NOMO-1 treated with DMSO at 0.1 percent for 48 hours (cell line): Measurements from ENCODE around the gene LUZP2.

Source experiments
- DNase-seq: peaks from one replicate; lab custom pipeline; 2025; ENCODE audit not compliant: unreplicated experiment; lab: John Stamatoyannopoulos, UW

LUZP2 gene

GRCh38 chr11:24628224-24628776 is 131.4 kb downstream of the LUZP2 start:
- DNase-seq, result no peak

GRCh38 chr11:24634606-24635160 is 137.8 kb downstream of the LUZP2 start:
- no peak for DNase-seq

GRCh38 chr11:24635588-24636290 is 138.9 kb downstream of the LUZP2 start:
- no peak for DNase-seq

- no peak for DNase-seq
Observed at GRCh38 chr11:24636291-24636629, 139.4 kb downstream of the LUZP2 start.

GRCh38 chr11:24637520-24637919 is 140.7 kb downstream of the LUZP2 start:
- DNase-seq, result no peak

- DNase-seq, result no peak
Observed at GRCh38 chr11:24642648-24643047, 145.8 kb downstream of the LUZP2 start.

GRCh38 chr11:24645563-24645962 is 148.7 kb downstream of the LUZP2 start:
- no peak for DNase-seq

GRCh38 chr11:24651873-24652272 is 155.0 kb downstream of the LUZP2 start:
- DNase-seq, result no peak

GRCh38 chr11:24653901-24654300 is 157.0 kb downstream of the LUZP2 start:
- DNase-seq, result no peak

- DNase-seq, result no peak
Observed at GRCh38 chr11:24661331-24661730, 164.5 kb downstream of the LUZP2 start.

GRCh38 chr11:24664399-24664798 is 167.5 kb downstream of the LUZP2 start:
- no peak for DNase-seq

- no peak for DNase-seq
Observed at GRCh38 chr11:24667353-24667968, 170.6 kb downstream of the LUZP2 start.

- no peak for DNase-seq
Observed at GRCh38 chr11:24678703-24679348, 182.0 kb downstream of the LUZP2 start.

- no peak for DNase-seq
Observed at GRCh38 chr11:24679821-24680351, 183.0 kb downstream of the LUZP2 start.

GRCh38 chr11:24683583-24683982 is 186.7 kb downstream of the LUZP2 start:
- no peak for DNase-seq

- DNase-seq, result no peak
Observed at GRCh38 chr11:24685821-24686220, 189.0 kb downstream of the LUZP2 start.

- no peak for DNase-seq
Observed at GRCh38 chr11:24687531-24688147, 190.8 kb downstream of the LUZP2 start.

GRCh38 chr11:24688981-24689380 is 192.1 kb downstream of the LUZP2 start:
- DNase-seq, result no peak

GRCh38 chr11:24697522-24698111 is 200.8 kb downstream of the LUZP2 start:
- no peak for DNase-seq

- DNase-seq, result no peak
Observed at GRCh38 chr11:24704716-24705115, 207.9 kb downstream of the LUZP2 start.

GRCh38 chr11:24705474-24705873 is 208.6 kb downstream of the LUZP2 start:
- DNase-seq, result no peak
